Measurements from ENCODE around the gene TMC3.
"Not testable (repeated sequence)": the region's sequence is repeated elsewhere in the genome, so short reads cannot be mapped to it uniquely, and the experiment has no call there.

The TMC3 gene

GRCh38 chr15:81384891-81385720, 11.1 kb upstream of the TMC3 start:
- no peak for DNase-seq (ENCODE audit: low read depth)

DNA sequence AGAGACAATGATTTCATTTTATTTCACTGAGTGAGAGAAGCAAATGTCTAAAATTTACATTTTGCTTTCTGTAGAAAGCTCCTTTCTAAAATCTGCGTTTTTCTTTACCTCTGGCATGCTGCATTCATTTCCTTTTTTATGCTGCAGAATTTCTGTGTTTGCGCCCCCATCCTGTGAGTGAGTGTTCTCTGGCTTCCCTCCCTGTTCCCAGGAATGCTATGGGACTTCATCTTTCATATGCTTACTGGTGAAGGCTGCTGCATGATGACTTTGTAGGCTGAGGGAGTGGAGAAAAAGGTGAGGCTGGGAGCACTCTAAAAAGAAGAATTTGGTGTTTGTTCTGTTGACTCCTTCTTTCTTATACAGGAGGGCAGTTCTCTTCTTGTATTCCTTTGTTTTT, 7.7 kb upstream of the TMC3 start:
- no peak for DNase-seq (ENCODE audit: low read depth)

DNA sequence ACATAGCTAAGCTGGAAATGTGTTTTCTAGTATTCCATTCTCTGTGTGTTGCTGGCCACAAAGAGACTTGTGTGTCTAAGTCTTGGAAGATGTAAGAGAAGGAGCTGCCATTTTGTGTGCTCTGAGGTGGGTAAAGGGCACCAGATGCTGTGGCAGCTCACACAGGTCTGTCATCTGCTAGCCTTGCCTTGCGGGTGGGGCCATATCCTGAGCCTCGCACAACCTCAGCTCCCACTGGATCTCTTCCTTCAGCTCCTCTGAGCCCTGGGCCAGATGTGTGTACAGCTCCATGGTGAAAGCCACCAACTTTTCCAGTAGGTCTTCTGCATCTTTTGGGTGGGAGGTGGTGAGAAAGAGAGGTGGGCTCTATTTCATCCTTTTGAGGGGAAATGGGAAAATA, 6.7 kb upstream of the TMC3 start:
- no peak for DNase-seq (ENCODE audit: low read depth)

- DNase-seq (ENCODE audit: low read depth), result no peak
Observed at GRCh38 chr15:81380203-81380602, 6.2 kb upstream of the TMC3 start.

DNA sequence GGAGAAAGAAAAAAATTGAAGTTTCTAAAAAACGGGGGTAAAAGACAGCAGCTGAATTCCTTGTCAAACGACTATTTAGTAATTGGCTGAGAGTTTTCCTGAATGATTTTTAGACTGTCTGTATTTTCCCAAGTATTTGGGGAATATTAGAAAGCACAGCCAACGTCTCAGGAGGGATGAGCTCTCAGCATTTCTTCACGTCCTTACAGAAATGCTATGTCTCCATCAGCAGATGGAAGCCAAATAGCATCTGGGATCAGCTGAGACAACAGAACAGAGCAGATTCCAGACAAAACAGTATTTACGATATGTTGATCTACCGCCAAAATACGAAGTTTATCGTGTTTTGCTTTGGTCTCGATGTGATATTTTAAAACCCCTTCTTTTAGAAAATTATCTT, 5.3 kb upstream of the TMC3 start:
- DNase-seq (ENCODE audit: low read depth), result no peak

DNA sequence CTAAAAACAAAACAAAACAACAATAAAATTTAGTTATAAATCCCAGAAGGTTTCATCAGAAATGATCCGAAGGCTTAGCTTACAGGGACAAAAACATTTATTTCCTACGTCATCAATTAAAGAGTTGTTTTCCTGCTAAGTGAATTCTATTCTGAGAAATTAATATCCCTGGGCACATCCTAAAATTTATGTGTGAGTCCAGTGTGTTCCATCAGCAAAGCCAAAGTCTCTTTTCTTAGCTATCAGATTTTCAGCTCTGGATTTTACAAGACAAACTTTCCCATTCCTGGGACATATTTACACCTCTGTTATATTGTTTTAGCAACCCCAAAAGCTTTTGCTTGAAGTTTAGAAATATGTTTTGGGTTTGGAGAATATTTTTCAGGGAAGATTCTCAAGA, 4.4 kb upstream of the TMC3 start:
- DNase-seq (ENCODE audit: low read depth), result no peak

DNA sequence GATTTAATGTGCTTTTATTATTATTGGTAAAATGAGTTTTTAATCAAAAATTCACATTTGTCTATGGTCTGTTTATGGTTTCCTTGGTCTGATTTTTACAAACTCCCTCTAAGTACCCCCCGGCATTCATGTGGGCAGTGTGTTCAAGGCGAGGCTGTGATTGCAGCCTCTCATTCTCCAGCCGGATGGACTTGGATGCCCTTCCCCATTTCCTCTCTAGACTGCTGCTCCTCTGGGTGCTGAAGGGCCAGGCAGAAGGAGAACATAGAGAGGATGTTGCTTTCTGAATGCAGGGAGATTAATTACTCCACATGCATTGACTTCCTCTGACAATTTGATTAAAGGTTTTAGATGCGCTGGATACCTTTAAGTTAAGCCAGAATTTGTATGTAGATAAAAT, 3.9 kb upstream of the TMC3 start:
- no peak for DNase-seq (ENCODE audit: low read depth)

- DNase-seq (ENCODE audit: low read depth), result no peak
Observed at GRCh38 chr15:81376231-81376630, 2.2 kb upstream of the TMC3 start.

GRCh38 chr15:81375461-81375860, 1.4 kb upstream of the TMC3 start:
- no peak for DNase-seq (ENCODE audit: low read depth)

DNA sequence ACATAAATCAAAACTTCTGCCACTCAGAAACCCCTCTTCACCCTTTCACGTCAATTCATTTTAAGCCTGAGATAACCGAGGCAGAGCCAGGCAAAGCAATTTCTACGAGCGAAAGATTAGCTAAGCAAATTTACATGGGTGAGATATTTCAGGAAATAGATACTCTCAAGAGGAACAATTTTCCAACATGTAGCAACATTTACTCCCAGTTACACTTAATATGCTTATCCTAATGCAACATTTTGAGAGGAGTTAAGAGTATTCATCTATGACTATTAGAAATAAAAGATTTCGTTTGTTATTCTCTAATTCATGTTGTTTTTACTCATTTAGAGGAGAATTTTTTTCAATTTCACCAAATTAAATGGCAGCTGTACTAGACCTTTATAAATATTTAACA, 837 bp downstream of the TMC3 start:
- no peak for DNase-seq (ENCODE audit: low read depth)

DNA sequence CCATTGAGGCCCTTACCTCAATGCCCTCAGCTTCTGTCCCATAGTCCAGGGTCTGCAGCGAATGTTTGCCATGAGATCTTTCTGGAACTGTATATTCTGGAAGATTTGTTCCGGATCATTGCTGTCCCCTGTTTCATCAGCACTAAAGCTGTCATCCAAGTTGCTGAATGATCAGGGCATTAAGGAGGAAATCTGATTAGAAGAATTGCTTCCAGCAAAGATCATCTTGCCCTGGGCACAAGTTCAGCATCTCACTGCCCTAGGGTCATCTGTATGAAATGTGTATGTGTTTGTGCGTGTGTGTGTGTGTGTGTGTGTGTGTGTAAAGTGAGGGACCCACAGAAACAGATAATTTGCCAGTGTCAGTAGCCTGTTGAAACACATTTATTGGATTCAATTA, 1.4 kb downstream of the TMC3 start:
- no peak for DNase-seq (ENCODE audit: low read depth)

- no peak for DNase-seq (ENCODE audit: low read depth)
Observed at GRCh38 chr15:81363718-81364500, 10.1 kb downstream of the TMC3 start.

DNA sequence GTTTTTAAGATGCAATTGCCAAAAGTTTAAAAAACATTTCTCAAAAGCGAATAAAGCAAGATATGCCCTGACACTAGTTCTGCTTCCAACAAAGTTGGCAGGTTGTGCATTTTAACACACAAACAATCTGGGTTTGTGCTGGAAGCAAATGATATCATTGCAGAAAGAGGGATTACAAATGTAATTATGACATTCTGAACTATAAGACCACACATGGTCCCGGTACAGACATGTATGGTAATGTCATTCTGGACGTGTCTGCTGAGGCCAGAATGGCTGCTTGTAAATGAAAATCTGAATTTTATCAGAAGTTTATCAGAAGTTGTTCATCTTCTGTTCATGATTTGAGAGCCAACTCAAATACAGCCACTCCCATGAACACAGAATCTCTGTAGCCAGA, 10.7 kb downstream of the TMC3 start:
- DNase-seq (ENCODE audit: low read depth), result no peak

DNA sequence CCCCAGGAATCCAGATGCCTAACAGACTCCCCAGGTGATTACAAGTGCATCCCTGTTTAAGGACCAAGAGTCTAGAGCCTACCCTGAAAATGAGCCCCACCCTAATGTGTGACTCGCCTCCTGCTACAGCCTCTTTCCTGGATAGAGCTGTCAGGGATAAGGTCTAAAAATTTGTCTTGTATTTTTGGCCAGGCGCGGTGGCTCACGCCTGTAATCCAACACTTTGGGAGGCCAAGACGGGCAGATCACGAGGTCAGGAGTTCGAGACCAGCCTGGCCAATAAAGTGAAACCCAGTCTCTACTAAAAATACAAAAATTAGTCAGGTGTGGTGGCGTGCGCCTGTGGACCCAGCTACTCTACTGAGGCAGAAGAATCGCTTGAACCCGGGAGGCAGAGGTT, 11.2 kb downstream of the TMC3 start:
- no peak for DNase-seq (ENCODE audit: low read depth)

GRCh38 chr15:81361891-81362290, 12.1 kb downstream of the TMC3 start:
- DNase-seq (ENCODE audit: low read depth), result no peak

GRCh38 chr15:81360491-81360890, 13.5 kb downstream of the TMC3 start:
- no peak for DNase-seq (ENCODE audit: low read depth)

GRCh38 chr15:81358248-81358647, 15.8 kb downstream of the TMC3 start:
- no peak for DNase-seq (ENCODE audit: low read depth)

GRCh38 chr15:81357180-81357686, 16.8 kb downstream of the TMC3 start:
- no peak for DNase-seq (ENCODE audit: low read depth)

DNA sequence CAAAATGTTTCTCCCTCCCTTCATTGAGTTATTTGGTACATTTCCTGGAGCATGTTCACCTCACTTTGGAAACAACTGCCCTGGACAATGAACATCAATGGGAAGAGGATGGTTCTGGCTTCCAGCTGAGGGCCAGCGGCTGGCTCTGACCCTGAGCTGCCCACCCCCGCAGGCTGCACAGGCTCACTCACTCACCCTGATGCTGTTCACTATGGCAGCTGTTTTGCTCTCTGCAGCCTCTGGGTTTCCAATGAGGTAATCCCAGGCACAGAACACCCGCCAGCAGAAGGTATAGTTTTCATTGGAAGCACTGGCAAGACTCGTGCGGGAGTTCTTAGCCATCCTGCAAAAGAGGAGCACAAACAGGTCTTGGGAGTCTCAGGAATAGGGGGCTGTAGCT, 17.8 kb downstream of the TMC3 start:
- DNase-seq (ENCODE audit: low read depth), result no peak

DNA sequence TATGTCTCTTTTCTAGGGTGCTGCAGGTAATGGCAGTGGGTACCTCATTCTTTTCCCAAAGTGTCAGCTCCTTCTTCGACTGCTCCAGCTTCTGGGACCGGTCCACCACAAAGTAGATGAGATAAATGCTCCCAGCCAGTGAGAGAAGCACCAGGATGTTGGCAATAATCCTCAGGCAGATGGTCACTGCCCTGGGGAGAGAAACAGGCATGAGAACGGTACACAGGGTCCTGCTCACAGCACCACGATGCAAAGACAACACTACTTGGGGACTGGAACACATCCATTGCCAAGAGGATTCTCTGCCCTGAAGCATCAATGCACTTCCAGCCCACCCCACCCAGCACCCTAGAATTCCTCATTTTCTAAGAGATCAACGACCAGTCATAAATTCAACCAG, 22.4 kb downstream of the TMC3 start:
- DNase-seq (ENCODE audit: low read depth), result no peak

DNA sequence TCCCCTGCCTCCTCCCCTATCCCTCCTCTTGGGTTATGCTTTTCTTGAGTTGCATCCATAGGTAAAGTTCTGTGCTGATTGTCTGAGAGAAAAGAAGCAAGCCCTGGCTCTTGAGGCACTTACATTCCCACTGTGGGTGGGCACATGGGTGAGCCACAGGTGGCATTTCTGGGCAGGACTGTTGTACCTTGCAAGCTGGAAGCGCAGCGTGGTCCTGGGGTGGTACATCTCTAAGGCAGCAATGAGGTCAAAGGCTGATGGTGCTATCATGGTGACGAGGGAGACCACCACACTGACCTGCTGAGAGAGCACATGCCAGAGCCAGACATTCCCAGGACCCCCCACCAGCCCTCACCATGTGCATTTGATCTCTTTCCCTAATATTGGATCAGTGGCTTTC, 24.7 kb downstream of the TMC3 start:
- no peak for DNase-seq (ENCODE audit: low read depth)

DNA sequence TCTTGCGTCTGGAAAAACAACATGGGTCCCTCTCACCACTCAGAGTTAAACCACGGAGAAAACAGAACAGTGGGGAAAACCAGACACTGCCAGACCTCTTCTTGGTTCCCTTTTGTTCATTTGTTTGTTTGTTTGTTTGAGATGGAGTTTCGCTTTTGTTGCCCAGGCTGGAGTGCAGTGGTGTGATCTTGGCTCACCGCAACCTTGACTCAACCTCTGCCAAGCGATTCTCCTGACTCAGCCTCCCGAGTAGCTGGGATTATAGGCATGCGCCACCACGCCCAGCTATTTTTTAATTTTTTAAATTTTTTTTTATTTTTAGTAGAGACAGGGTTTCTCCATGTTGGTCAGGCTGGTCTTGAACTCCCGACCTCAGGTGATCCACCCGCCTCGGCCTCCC, 25.3 kb downstream of the TMC3 start:
- not testable (repeated sequence) for DNase-seq (ENCODE audit: low read depth)

GRCh38 chr15:81347910-81348309, 26.1 kb downstream of the TMC3 start:
- DNase-seq (ENCODE audit: low read depth), result no peak

Measured in stimulated activated CD4-positive, alpha-beta T cell treated with anti-CD3 and anti-CD28 coated beads, Interleukin-2, amount 100 ng/mL, for 4 hours (primary cell).